ENCODE data around the gene PPP1R2B.

PPP1R2B gene

DNA sequence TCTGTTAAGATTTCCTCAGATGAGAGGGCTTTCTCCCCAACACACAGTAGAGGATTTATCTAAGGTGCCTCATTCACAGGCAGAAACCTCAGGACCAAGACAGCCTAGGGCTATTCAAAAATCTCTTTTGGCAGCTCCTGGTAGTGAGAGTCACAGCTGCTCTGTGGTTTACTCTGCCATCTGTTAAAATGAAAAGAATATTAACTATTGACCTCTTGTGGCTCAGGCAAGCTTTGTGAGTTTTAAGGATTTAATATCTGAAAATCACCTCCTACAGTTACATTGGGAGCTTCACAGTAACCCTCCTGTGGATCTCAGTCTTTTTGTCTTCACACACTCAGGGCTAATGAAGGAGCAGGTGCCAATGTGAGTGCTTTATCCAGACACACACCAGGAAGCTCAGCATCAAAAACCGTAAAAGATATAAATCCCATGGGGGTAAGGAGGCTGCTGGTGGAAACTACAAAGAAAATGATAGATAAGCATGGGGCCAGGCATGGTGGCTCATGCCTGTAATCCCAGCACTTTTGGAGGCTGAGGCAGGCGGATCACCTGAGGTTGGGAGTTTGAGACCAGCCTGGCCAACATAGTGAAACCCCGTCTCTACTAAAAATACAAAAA is 29.7 kb downstream of the PPP1R2B start:
- DNase-seq (ENCODE audit: low spot score), result no peak

DNA sequence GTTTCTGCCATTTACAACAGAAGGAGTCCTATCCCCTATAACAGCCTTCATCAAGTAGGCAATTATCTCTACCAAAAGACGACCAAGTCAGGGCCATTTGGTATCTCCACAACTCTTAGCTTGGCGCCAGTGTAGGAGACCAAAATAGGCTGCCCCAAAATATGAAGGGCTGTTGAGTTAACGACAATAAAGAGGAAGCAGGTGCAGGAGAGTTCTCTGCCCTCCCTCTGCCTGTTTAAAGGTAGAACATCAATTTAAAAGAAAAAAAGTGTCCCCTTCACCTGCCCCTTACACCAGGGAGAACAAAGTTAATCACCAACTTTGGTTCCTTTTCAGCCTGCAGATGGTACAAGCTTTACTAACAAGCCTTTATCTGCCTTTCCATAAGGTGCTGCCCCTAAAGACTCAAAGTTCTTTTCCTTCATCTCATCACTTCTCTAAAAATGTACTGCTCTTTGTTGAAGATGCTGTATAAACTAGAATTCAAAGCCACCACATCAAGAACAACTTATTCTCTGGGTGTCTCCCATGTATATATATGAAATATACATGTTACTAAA is 33.3 kb downstream of the PPP1R2B start:
- no peak for DNase-seq (ENCODE audit: low spot score)

DNA sequence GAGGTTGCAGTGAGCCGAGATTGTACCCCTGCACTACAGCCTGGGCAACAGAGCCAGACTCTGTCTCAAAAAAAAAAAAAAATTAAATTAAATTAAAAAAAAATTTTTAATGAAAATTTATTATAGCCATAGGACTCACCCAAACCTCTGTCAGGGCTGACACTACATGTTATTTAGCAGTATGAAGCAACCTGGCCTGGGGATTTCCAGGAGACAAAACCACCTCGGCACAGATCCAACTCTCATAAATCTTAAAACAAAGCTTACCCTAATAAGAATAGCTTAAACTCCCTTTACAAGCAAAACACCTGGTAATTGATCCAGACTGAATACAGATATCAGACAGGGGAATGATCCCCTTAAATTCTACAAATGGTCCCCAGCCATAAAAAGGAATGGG is 38.4 kb downstream of the PPP1R2B start:
- DNase-seq (ENCODE audit: low spot score), result no peak

DNA sequence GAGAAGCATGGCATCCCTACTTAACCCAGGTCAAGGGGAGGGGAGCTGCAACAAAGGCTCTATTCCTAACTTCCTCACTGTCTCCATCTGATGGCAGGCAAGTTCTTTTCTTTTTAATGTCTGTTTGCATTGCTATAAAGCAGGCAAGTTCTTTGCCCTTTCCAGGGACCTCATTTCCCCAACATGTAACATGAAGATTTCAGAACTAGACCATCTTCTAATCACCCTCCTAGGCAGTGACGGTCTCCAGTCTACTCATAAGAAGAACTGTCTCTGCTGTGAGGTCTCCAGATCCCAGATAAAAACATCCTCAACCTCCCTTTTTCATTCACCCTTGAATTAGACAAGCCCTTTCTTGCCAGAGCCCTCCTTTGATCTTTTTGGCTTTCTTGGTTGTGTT is 42.1 kb downstream of the PPP1R2B start:
- no peak for DNase-seq (ENCODE audit: low spot score)

GRCh38 chr5:156892864-156893263 is 42.8 kb downstream of the PPP1R2B start:
- no peak for DNase-seq (ENCODE audit: low spot score)

DNA sequence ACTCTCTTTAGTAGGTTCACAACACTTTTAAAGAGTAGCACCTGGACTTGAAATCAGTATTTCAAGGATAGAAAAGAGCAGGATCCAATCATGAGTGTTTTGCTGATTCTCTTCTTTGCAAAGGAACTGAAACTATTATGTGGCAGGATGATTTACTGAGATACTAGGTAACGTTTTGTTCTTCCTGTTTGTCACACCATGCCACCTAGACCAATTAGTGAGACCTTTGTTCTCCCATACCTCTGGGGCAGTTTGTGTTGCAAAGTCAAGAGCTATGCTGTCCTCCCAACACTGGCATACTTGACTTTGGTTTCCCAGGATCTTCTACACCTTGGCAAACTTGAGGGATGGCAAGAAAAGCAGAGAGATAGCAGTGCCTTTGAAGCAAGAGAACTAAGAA is 43.4 kb downstream of the PPP1R2B start:
- no peak for DNase-seq (ENCODE audit: low spot score)

GRCh38 chr5:156896546-156896945 is 46.5 kb downstream of the PPP1R2B start:
- DNase-seq (ENCODE audit: low spot score), result no peak
